Cardiac fibroblast (primary cell): ENCODE results near the gene FAM13A.

Source experiments
- DNase-seq, 2 donors: peaks; one replicate each; pipeline versions ENCODE4 v3.0.0 to v3.0.0-alpha.2; 2010; ENCODE audit warnings: low read depth in 2 of 2
- H3K4me3 ChIP-seq, 2 donors: replicated peaks in 1 of 2; 1 replicate in 1 of 2; 2 replicates in 1 of 2; pipeline ENCODE4 v1.5.1; 2011; ENCODE audit warnings: low read depth in 2 of 2, low read length in 2 of 2, mild to moderate bottlenecking in 2 of 2, moderate library complexity in 1 of 2
- CTCF ChIP-seq: IDR thresholded peaks from one replicate; pipeline ENCODE4 v1.5.1; 2011; ENCODE audit warnings: low read depth, mild to moderate bottlenecking, low read length, inconsistent platforms

FAM13A gene

GRCh38 chr4:88696630-88697029 lies 360.4 kb downstream of the FAM13A start:
- peak; percentile 10 to 23 for DNase-seq
- H3K4me3 ChIP-seq, result peak overlapping the region; percentile 68 to 78
- no peak for TF ChIP-seq CTCF

- DNase-seq, result no peak
- no peak overlapping the region for H3K4me3 ChIP-seq
- TF ChIP-seq CTCF, result no peak
Observed at GRCh38 chr4:88693792-88694191, 363.2 kb downstream of the FAM13A start.

- no peak overlapping the region for H3K4me3 ChIP-seq
- DNase-seq, result peak; percentile 58 to 80
- TF ChIP-seq CTCF, result no peak
Observed at GRCh38 chr4:88690355-88690754, 366.6 kb downstream of the FAM13A start.

DNA sequence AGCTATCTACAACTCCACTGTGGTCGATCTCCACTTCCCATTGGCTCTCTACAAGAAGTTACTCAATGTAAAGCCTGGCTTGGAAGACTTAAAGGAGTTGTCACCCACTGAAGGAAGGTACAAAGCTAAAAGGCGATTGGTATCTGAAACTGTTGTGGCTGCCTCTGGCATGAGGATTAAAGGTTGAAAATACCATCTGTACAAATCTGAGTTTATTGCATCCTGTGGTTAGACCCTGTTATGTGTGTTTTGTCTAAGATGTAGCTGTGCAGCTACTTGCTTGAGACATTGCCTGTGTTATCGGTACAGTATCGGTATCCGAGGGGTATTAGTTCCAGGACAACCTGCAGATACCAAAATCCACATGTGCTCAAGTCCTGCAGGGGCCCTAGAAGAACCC lies 375.8 kb downstream of the FAM13A start:
- no peak for DNase-seq
- no peak for TF ChIP-seq CTCF
- no peak overlapping the region for H3K4me3 ChIP-seq
